GM12878 (cell line): ENCODE measurements around the gene PHEX.

Source experiments
- BHLHE40 ChIP-seq, 2 experiments: fragments of 450-650 bp in 1 of 2; IDR thresholded peaks; 2 replicates each; pipeline ENCODE4 v1.6.1; 2011 to 2017; ENCODE audit warnings: low read depth in 2 of 2, borderline replicate concordance in 1 of 2, improper control_type of control experiment in 1 of 2, low read length in 1 of 2, mild to moderate bottlenecking in 1 of 2
- CTCF ChIP-seq, 3 experiments: IDR thresholded peaks in 2 of 3; conservative IDR thresholded peaks in 1 of 3; 2 replicates each; pipeline ENCODE4 v1.5.1; 2011; ENCODE audit warnings: low read depth in 3 of 3, low read length in 3 of 3, mild to moderate bottlenecking in 3 of 3, control low read depth in 2 of 3, moderate library complexity in 2 of 3, inconsistent platforms in 1 of 3, mixed read lengths in 1 of 3; ENCODE audit not compliant: control insufficient read depth in 2 of 3, insufficient read depth in 1 of 3; ENCODE audit errors: extremely low read depth in 1 of 3
- EED ChIP-seq: sonication (generic); IDR thresholded peaks from 2 replicates; pipeline ENCODE4 v1.6.1; 2016; ENCODE audit warnings: antibody characterized with exemption, low read depth
- MLLT1 ChIP-seq: fragments of 450-650 bp; IDR thresholded peaks from 2 replicates; pipeline ENCODE4 v1.6.1; 2016; ENCODE audit warnings: mild to moderate bottlenecking
- POLR2A ChIP-seq: IDR thresholded peaks from 2 replicates; pipeline ENCODE4 v1.6.1; 2011; ENCODE audit warnings: low read depth, mild to moderate bottlenecking, low read length
- POLR2AphosphoS2 ChIP-seq: IDR thresholded peaks from 2 replicates; pipeline ENCODE4 v1.6.1; 2011; ENCODE audit warnings: low read depth, mild to moderate bottlenecking, low read length, improper control_type of control experiment, moderate library complexity
- RCOR1 ChIP-seq: conservative IDR thresholded peaks from 2 replicates; pipeline ENCODE4 v1.6.1; 2012; ENCODE audit warnings: low read depth, low read length, improper control_type of control experiment
- ZBED1 ChIP-seq: IDR thresholded peaks from 2 replicates; pipeline ENCODE4 v1.6.1; 2016; ENCODE audit warnings: borderline replicate concordance
- ZNF687 ChIP-seq: fragments of 450-650 bp; IDR thresholded peaks from 2 replicates; pipeline ENCODE4 v1.6.1; 2017; ENCODE audit warnings: mild to moderate bottlenecking, moderate library complexity

GRCh38 chrX:22105231-22105630 lies 73.1 kb downstream of the PHEX start:
- TF ChIP-seq CTCF (IDR thresholded peaks at IDR 0.05 in 2 of 3, conservative IDR thresholded peaks at IDR 0.05 in 1 of 3; ENCODE audit: control insufficient read depth in 2 of 3, extremely low read depth in 1 of 3, insufficient read depth in 1 of 3, low read depth in 3 of 3, low read length in 3 of 3): no peak
- no peak for TF ChIP-seq ZBED1
- TF ChIP-seq MLLT1: no peak
- no peak for TF ChIP-seq ZNF687
- TF ChIP-seq BHLHE40 (IDR thresholded peaks at IDR 0.05; ENCODE audit: borderline replicate concordance in 1 of 2, low read depth in 2 of 2, low read length in 1 of 2): no peak
- TF ChIP-seq RCOR1: no peak
- TF ChIP-seq POLR2AphosphoS2: no peak
- no peak for TF ChIP-seq POLR2A
- no peak for TF ChIP-seq EED
